ACHN (cell line): ENCODE measurements around the gene FAM221B.
A peak's percentile ranks its signal among the peaks of the same experiment; 100 is the strongest.

Experiments used
- DNase-seq: peaks from one replicate; pipeline ENCODE4 v3.0.0-alpha.2; 2015
- in situ Hi-C: cut with HindIII; loops from 2 replicates; pipeline ENCODE4 v1.10.0; 2017; ENCODE audit warnings: low sequenced_read_pairs, low pct_ligation_motif_present, low pct_unique_long_range_greater_than_20kb

Gene FAM221B

DNA sequence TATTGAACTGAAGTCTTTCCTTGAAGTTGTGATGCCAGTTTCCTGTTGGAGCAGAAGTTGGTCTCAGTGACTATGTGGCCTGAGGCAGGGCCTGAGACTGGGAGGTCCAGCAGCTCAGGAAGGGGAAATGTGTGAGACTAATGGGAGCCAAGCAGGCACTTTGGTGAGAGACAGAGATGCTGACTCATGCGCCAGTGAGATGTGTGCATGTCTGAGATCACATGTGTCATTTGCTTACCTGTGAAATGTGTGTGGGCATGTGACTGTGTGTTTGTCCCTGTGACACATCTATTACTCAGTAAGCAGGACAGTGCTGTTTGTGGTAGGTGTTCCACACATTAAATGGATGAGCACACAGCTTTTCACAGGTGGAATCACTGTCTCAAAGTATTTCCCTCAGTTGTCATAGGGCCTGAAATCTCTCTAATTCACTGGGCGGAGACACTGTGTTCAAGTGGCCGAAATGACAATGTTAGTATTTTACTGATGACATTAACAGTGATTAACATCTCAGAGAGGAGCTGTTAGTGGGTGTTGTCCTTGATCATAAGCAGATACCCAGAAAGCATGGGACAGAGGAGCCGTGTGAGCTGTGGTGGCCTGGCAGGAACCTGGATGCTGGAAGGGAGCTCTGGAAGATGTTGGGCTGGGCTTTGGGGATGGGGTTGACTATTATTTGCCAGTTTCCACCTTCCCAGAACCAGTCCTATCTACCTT, 29.7 kb downstream of the FAM221B start:
- DNase-seq, result no peak
- in situ Hi-C loops, result no loop called here

GRCh38 chr9:35797311-35798109, 31.0 kb downstream of the FAM221B start:
- DNase-seq, result no peak
- in situ Hi-C loops, result no loop called here

- in situ Hi-C loops, result no loop called here
- no peak for DNase-seq
Observed at GRCh38 chr9:35795695-35796094, 32.8 kb downstream of the FAM221B start.

- in situ Hi-C loops, result no loop called here
- no peak for DNase-seq
Observed at GRCh38 chr9:35793461-35793860, 35.1 kb downstream of the FAM221B start.

DNA sequence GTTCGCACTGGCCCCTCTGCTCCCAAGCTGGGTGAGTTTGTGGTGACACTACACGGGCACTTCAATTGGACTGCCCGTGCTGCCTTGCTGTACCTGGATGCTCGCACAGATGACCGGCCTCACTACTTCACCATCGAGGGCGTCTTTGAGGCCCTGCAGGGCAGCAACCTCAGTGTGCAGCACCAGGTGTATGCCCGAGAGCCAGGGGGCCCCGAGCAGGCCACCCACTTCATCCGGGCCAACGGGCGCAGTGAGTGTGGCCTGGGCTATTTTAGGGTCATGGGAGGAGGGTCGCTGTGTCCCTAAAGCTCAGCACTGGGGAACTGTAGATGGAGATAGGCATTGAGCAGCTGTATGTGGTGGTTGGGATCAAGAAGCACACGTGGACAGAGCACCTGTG, 35.7 kb downstream of the FAM221B start:
- DNase-seq, result no peak
- in situ Hi-C loops, result no loop called here

GRCh38 chr9:35792024-35792813, 36.3 kb downstream of the FAM221B start:
- in situ Hi-C loops, result no loop called here
- DNase-seq, result no peak

DNA sequence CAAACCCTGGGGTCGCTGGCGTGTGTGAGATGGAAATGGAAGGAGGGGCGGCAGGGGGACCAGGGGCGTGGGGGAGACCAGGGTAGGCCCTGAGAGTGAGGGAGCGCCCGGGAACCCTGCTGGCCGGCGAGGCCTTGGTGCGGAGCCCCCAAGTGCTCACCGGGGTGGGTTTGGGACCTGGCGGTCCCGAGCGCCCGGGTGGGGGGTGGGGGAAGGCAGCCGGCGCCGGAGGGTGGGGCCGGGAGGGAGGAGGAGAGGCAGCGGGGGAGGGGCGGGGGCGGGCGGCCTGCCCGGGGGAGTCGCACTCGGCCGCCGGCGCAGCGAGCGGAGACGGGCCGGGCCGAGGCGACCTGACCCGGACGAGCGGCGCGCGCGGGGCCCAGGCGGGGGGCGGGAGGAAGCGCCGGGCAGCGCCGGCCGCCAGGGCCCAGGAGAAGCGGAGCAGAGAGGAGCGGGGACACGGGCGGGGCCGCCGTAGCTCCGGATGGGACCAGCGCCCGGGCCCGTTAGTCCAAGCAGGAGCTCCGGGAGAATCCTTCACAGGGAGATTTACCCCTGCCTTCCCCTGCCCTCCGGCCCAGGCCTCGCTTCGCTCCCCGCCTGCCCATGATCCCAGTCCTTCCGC, 37.1 kb downstream of the FAM221B start, which contains the start of gene NPR2:
TSS of gene NPR2 (plus strand) at position 295 of the 625 bp plus-strand sequence. CDS start 818 bp downstream, outside the sequence.
- DNase-seq, result no peak
- in situ Hi-C loops, result no loop called here

DNA sequence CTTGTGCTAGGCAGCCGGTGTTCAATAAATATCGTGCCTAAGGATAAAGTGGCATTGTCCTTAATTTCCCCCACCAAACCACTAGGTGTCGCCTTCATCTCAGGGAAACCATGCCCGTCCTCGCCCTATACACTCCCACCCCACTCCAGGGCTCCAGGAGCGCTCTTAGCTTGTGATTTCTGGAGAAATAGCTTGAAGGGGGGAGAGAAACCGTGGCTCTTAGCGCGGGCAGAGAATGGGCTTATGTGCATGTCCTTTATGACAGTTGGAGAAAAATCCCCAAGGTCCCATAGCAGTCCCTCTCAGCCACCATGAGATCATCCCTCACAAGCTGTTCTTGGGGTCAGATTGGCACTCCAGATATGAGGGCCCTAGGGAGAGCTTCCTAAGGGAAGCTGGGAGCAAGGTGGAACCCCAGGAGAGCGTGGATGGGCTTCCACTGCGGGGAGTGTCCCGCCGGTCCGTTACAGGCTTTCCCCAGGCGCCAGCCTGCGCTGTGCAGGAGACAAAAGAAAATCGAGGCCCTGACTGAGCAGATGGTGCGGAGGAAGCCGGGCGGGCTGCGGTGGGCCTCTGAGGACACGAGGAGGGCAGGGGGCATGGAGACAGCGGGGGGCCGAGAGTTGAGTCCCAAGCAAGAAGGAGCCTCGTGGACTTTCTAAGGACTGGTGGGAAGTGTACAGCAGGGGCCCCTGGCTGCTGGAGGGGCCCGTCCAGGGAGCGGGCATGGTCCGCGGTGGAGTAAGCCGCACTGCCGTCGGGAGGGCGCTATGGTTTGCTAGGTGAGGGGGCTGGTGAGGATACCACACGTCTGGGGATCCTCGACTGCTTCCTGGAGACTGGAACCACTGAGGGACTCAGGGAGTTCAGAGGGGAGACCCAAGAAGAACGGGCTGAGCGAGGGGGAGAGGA, 37.9 kb downstream of the FAM221B start:
- in situ Hi-C loops, result no loop called here

GRCh38 chr9:35790025-35790384, 38.5 kb downstream of the FAM221B start:
- in situ Hi-C loops, result no loop called here
- DNase-seq, result no peak

More for the DNA sequence above, 37.9 kb downstream of the FAM221B start:
- DNase-seq, result peak; percentile 71

- in situ Hi-C loops, result no loop called here
- DNase-seq, result no peak
Observed at GRCh38 chr9:35789541-35789940, 39.0 kb downstream of the FAM221B start.

DNA sequence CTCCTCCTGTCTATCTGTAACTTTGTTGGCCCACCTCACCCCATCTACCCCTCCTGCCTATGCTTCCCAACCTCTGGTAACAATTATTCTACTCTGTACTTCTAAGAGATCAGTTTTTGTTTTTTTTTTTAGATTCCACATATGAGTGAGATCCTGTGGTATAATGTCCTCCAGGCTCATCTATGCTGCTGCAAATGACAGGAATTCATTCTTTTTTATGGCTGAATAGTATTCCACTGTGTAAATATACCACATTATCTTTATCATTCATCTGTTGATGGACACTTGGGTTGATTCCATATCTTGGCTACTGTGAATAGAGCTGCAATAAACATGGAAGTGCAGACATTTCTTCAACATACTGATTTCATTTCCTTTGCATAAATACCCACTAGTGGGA, 45.1 kb downstream of the FAM221B start:
- in situ Hi-C loops, result no loop called here
- no peak for DNase-seq

DNA sequence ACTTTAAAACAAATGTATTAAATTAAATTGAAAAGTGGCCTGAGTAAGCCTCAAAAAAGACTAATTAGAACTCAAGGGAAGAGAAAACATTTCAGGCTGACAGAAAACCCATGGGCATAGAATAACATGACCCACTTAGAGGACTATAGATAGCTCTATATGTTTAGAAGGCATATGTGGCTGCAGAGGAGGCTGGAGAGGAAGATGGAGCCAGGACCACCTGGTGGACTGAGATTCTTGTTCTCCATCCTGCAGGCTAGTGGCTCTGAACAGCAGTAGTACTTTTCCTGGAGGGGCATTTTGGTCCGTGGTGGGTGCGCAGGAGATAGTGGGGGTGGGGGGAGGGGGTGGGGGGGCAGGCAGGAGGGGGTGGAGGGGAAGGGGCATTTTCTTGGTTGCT, 47.5 kb downstream of the FAM221B start:
- in situ Hi-C loops, result no loop called here
- DNase-seq, result no peak

GRCh38 chr9:35778496-35778895, 50.0 kb downstream of the FAM221B start:
- no peak for DNase-seq
- in situ Hi-C loops, result no loop called here

DNA sequence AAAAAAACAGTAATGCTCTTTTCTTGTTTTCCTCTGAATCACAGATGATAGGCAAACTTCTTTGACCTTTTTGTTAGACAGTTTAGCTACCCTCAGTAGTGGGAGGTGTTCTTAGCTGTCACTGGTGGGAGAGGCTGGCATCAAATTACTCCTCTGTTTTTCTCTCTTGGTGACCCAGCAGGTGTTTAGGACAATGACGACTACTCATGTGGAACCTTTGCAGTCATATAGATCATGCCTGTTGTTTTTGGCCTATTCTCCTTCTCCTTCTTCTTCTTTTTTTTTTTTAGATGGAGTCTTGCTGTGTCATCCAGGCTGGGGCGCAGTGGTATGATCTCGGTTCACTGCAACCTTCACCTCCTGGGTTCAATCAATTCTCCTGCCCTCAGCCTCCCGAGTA, 52.5 kb downstream of the FAM221B start:
- in situ Hi-C loops, result no loop called here

DNA sequence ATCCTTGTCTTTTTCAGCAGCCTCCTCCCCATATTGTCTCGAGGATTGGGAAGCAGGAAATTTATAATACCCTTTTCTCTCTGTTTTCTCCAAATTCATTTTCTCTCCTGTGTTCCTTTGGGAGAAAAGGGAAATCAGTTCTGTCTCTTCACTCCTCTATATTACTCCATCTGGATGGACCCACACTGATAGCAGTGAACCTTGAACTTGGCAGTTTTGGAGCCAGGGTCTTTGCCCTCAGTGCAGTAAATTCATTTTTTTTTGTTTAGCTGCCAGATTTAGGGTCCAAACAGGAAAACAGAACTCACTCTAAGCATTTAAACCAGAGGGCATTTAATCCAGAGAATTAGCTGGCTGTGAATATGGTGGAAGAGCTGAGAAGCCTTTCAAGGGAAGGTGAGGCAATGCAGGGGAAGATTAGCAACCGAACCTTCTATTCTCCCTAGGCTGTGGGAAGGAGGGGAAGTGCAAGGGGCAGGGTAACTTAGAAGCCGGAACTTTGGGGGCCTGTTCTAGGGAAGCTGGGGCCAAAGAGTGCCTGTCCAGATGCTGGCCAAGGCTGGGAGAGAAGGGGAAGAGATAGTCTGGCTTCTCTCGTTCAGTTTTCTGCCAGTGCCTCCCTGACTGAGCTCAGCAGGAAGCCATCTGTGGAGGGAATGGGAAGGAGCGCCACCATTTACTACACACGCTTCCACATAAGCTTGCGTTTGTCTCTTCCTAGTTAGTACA, 53.5 kb downstream of the FAM221B start:
- no peak for DNase-seq
- in situ Hi-C loops, result no loop called here

More for the DNA sequence above, 52.5 kb downstream of the FAM221B start:
- DNase-seq, result no peak

DNA sequence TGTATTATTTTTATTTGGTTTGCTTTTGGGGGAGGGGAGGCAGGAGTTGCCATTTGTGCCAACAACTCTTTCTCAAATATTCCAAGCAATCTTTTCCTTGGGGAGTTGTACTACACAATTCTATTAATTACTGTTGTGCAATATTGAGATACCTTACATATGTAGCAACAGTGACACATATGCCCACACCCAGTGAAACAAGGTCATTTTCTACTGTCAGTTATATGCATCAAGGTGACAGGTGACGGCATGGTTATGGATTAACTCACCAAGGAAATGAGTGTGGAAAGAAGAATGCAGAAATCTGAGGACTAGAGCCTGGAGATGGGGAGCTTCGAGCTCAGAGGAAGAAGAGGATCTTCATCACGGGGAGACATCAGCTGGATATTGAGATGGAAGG, 56.6 kb downstream of the FAM221B start:
- in situ Hi-C loops, result no loop called here
- DNase-seq, result no peak

DNA sequence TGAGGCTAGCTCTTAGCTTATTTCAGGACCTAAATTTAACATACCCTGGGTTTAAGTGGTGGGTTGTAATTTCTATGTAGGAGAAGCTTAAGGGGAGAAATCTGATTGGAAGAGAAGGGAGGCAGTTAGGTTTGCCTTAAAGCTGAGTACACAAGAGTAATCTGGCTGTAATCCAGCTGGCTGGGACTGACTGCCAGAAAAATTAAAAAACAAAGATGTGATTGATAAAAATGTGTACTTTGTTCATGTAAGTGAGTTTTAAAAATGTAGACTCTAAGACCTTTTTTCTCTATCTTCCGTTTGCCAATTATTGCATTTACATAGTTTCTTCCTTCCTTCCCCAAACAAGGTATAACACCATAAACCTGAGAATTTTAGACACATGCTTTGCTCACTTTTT, 57.0 kb downstream of the FAM221B start:
- in situ Hi-C loops, result no loop called here
- no peak for DNase-seq
